Uterus (tissue), 4 donors: ENCODE data around the gene ZDHHC1. TPM values are rescaled to one million over a fixed set of nuclear protein-coding genes. Genes with fewer than 3 reads are reported as not detected.

Experiments used
- DNase-seq, 2 donors: peaks; one replicate each; pipeline ENCODE4 v3.0.0-alpha.2; 2019 to 2020
- H3K27ac ChIP-seq, 2 donors: fragments of 200-600 bp; sonication (generic); 1 replicate in 1 of 2; 2 replicates in 1 of 2; pipeline ENCODE4 v1.5.1; 2016 to 2018
- H3K27me3 ChIP-seq, 2 donors: fragments of 200-600 bp; sonication (generic); one replicate each; pipeline ENCODE4 v1.5.1; 2018 to 2019; ENCODE audit warnings: control low read depth in 1 of 2
- H3K36me3 ChIP-seq, 2 donors: fragments of 200-600 bp; sonication (generic); one replicate each; pipeline ENCODE4 v1.5.1; 2019; ENCODE audit warnings: control low read depth in 1 of 2
- H3K4me1 ChIP-seq, 2 donors: fragments of 200-600 bp; sonication (generic); one replicate each; pipeline ENCODE4 v1.5.1; 2018 to 2019; ENCODE audit warnings: control low read depth in 1 of 2
- H3K4me3 ChIP-seq, 2 donors: fragments of 200-600 bp; sonication (generic); 1 replicate in 1 of 2; 2 replicates in 1 of 2; pipeline ENCODE4 v1.5.1; 2018 to 2019; ENCODE audit warnings: mild to moderate bottlenecking in 1 of 2
- H3K9me3 ChIP-seq, 2 donors: fragments of 200-600 bp; sonication (generic); one replicate each; pipeline ENCODE4 v1.5.1; 2019; ENCODE audit warnings: control low read depth in 1 of 2
- CTCF ChIP-seq, 4 experiments: fragments of 200-600 bp in 2 of 4; fragments of 450-650 bp in 2 of 4; sonication (generic) in 2 of 4; IDR thresholded peaks; one replicate each; pipeline ENCODE4 v1.5.1; 2016 to 2019; ENCODE audit warnings: antibody characterized with exemption in 4 of 4, mild to moderate bottlenecking in 2 of 4, moderate library complexity in 1 of 4
- POLR2A ChIP-seq, 2 donors: fragments of 450-650 bp; IDR thresholded peaks; one replicate each; pipeline ENCODE4 v1.6.1; 2016; ENCODE audit warnings: antibody characterized with exemption in 2 of 2, mild to moderate bottlenecking in 1 of 2, moderate library complexity in 1 of 2
- intact Hi-C: fragments of 100-400 bp; cut with DNase I; formaldehyde crosslinking; loops from one replicate; pipeline ENCODE4 v1.15.1; 2023; ENCODE audit warnings: low total_unique reads
- total RNA-seq, 4 donors: library from RNA; depleted of rRNA in 3 of 4; stranded (reverse); fragments of >200 nt in 3 of 4; gene quantifications; one replicate each; pipeline versions ENCODE4 v1.1.0 to v1.2.4, GENCODE V29; 2014 to 2023
- donor health status: DM: yes; HTN: yes; CAD: no.

ZDHHC1 gene
- total RNA-seq, 4 donors from 2014 or later: 14.7 to 30.6 (median 25.6) TPM

- Histone ChIP-seq H3K36me3 (no peaks in the 10 kb centered on the region), H3K4me1 (no peaks in the 10 kb centered on the region), H3K27ac (no peak overlapping the region), H3K4me3 (no peak overlapping the region), H3K27me3 (no peaks in the 10 kb centered on the region), H3K9me3 (no peaks in the 10 kb centered on the region)
- no peak for DNase-seq
- TF ChIP-seq CTCF (IDR thresholded peaks at IDR 0.05): no peak
- no peak for TF ChIP-seq POLR2A (IDR thresholded peaks at IDR 0.05)
- intact Hi-C loops: no loop called here
Observed at GRCh38 chr16:67409631-67410030, 6.6 kb downstream of the ZDHHC1 start.

DNA sequence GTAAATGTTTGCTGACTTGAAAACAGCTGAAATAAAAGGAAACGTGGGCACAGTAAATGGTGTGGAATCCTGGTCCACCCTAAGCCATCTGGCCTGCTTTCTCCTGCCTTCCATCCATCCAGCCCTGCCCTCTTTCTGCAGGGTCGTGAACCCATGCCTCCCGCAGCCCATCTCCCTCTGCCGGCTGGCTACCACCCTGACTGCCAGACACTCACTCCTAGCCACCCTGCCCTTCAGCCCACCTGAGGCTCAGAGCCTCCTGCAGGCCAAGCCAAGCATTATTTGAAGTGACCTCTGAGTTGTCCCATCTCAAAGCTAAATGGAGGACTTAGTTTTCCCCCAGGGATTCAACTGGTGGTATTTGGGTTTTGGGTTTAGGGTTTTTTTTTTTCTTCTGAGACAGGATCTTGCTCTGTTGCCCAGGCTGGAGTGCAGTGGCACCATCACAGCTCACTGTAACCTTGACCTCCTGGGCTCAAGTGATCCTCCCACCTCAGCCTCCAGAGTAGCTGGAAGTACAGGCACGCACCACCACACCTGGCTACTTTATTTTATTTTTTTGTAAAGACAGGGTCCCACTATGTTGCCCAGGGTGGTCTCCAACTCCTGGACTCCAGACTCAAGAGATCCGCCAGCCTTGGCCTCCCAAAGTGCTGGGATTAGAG, 8.4 kb downstream of the ZDHHC1 start:
- intact Hi-C loops: no loop called here
- DNase-seq: no peak
- H3K4me1 ChIP-seq: no peaks in the 10 kb centered on the region
- no peak overlapping the region for H3K4me3 ChIP-seq
- H3K9me3 ChIP-seq: no peaks in the 10 kb centered on the region
- TF ChIP-seq CTCF (IDR thresholded peaks at IDR 0.05) (no peak), POLR2A (IDR thresholded peaks at IDR 0.05) (no peak)
- H3K27ac ChIP-seq: peak overlapping the region; percentile 83 to 85
- H3K36me3 ChIP-seq: no peaks in the 10 kb centered on the region
- no peaks in the 10 kb centered on the region for H3K27me3 ChIP-seq

DNA sequence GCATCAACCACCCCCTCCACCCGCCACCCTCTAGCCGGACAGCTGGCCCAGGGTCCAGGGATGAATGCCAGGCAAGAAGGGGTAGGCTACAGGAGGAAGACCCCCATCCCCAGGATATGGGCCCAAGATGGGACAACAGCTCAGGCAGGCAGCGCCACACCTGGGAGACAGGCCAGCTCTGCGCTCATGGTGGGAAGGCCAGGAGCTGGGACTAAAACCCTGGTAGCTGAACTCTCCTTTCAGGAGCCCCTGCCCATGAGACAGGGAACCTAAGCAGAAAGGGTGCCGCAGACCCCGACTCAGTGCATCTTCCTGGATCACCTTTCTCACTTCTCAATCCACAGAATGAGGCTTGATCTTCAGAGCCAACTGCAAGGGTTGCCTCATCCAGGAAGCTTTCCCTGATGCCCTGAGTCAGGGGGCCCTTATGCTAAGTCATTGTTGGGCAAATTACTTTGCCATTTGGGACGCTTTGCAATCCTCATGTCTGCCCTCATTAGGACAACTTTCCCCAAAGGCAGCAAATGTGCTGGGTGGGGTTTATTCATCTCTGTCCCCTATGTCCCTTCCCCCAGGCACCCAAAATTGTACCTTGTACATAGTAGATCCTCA, 9.0 kb downstream of the ZDHHC1 start:
- H3K36me3 ChIP-seq: no peaks in the 10 kb centered on the region
- peak overlapping the region; percentile 83 to 85 for H3K27ac ChIP-seq
- no peaks in the 10 kb centered on the region for H3K4me1 ChIP-seq
- H3K4me3 ChIP-seq: no peak overlapping the region
- intact Hi-C loops: no loop called here
- TF ChIP-seq POLR2A (IDR thresholded peaks at IDR 0.05): no peak
- no peak for TF ChIP-seq CTCF (IDR thresholded peaks at IDR 0.05)
- DNase-seq: no peak
- H3K9me3 ChIP-seq: no peaks in the 10 kb centered on the region
- no peaks in the 10 kb centered on the region for H3K27me3 ChIP-seq

DNA sequence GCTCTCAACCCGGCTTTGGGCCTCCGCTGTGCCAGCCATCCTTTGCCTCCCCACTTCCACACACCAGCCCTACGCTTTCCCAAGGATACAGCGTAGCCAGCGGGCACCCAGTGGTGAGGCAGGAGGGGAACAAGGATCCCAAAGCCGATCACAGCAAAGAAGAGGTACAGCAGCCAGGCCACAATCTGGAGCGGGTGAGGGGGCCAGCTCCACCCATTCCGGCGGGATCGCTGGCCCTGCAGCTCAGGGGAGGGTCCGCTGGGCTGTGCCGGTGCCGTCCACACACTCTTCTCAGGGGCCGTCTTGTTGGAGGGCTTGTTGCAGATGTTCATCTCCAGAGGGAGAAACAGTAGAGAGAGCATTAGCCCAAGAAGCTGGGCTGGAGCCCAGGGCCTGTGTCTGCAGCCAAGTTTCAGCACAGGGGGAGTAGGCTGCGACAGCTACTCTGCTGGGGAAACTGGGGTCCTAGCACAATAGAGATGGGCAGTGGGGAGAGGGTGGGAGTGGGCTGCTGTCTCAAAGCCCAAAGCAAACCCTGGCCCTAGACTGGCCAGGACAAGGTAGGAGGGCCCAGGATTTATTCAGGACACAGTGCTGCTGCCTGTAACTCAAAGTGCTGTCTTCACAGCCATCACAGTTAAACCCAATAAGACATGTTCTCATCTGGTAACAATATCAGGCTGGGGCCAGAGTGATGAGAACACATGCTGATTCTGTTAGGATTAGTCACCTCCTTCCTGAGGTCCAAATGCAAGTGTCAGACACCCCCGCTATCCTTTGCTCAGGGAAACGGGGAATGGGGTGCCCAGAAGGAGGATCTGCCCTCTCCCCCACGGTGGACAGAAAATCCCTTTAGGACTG, 9.9 kb downstream of the ZDHHC1 start:
- Histone ChIP-seq H3K36me3 (no peaks in the 10 kb centered on the region), H3K9me3 (no peaks in the 10 kb centered on the region), H3K27me3 (no peaks in the 10 kb centered on the region), H3K4me3 (no peak overlapping the region), H3K4me1 (no peaks in the 10 kb centered on the region), H3K27ac (peak overlapping the region; percentile 83 to 85)
- intact Hi-C loops: no loop called here
- no peak for TF ChIP-seq CTCF (IDR thresholded peaks at IDR 0.05)
- no peak for TF ChIP-seq POLR2A (IDR thresholded peaks at IDR 0.05)
- peak; percentile 74 to 79 for DNase-seq

DNA sequence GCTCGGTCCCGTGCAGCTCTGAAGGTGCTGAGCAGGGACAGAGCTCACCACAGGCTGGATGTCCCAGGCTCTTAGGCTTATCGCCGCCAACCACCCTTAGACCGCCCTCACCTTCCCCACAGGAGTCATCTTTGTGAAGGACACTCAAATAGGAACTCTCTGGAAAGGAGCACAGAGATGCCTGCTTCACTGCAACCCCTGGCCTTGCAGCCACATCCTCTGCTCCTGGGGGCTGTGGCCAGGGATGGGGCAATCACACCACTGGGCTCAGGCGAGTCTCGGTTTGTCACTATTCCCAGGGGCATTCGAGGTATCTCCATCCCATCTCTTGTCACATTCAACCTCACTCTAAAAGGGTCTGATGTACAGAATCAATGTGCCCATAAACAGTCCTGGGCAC, 10.9 kb downstream of the ZDHHC1 start:
- TF ChIP-seq CTCF (IDR thresholded peaks at IDR 0.05) (no peak), POLR2A (IDR thresholded peaks at IDR 0.05) (no peak)
- H3K27me3 ChIP-seq: no peaks in the 10 kb centered on the region
- no peaks in the 10 kb centered on the region for H3K36me3 ChIP-seq
- H3K4me3 ChIP-seq: no peak overlapping the region
- peak overlapping the region; percentile 83 to 85 for H3K27ac ChIP-seq
- no peaks in the 10 kb centered on the region for H3K4me1 ChIP-seq
- intact Hi-C loops: no loop called here
- DNase-seq: no peak
- H3K9me3 ChIP-seq: no peaks in the 10 kb centered on the region
